HepG2 (cell line): Measurements from ENCODE around the gene ZBTB48. TPM values are rescaled to one million over a fixed set of nuclear protein-coding genes. Genes with fewer than 3 reads are reported as not detected.

Source experiments
- AGO2 ChIP-seq: fragments of 200-400 bp; formaldehyde crosslinking; optimal IDR thresholded peaks from 2 replicates; pipeline ENCODE3; 2017; ENCODE audit warnings: mild to moderate bottlenecking, low read depth, low read length, moderate library complexity
- ETV6 ChIP-seq: sonication (generic); formaldehyde crosslinking; conservative IDR thresholded peaks from 2 replicates; pipeline ENCODE4 v1.4.0; 2020; ENCODE audit warnings: missing genetic modification reagents
- FOSL2 ChIP-seq: sonication (generic); formaldehyde crosslinking; IDR thresholded peaks from 2 replicates; pipeline ENCODE4 v1.4.0; 2020; ENCODE audit warnings: missing genetic modification reagents
- GATAD1 ChIP-seq: IDR thresholded peaks from 2 replicates; pipeline ENCODE4 v1.6.1; 2016; ENCODE audit warnings: missing genetic modification reagents, missing compliant biosample characterization
- NR2F1 ChIP-seq, 2 experiments: fragments of 450-650 bp in 1 of 2; formaldehyde crosslinking in 1 of 2; IDR thresholded peaks; 2 replicates each; pipeline versions ENCODE4 v1.5.0 to v1.6.1; 2016 to 2020; ENCODE audit warnings: mild to moderate bottlenecking in 1 of 2, missing compliant biosample characterization in 1 of 2, missing genetic modification reagents in 1 of 2, moderate library complexity in 1 of 2
- PRDM15 ChIP-seq: sonication (generic); formaldehyde crosslinking; IDR thresholded peaks from 2 replicates; pipeline ENCODE4 v1.4.0; 2020; ENCODE audit warnings: missing genetic modification reagents
- PTBP1 ChIP-seq: fragments of 200-400 bp; formaldehyde crosslinking; IDR thresholded peaks from 2 replicates; pipeline ENCODE4 v1.6.1; 2018; ENCODE audit warnings: low read length, low read depth; ENCODE audit not compliant: poor library complexity, severe bottlenecking
- RFX5 ChIP-seq: IDR thresholded peaks from 2 replicates; pipeline ENCODE4 v1.6.1; 2011; ENCODE audit warnings: low read depth, low read length, improper control_type of control experiment
- RXRA ChIP-seq: sonication (generic); formaldehyde crosslinking; IDR thresholded peaks from 2 replicates; pipeline ENCODE4 v1.5.1; 2020; ENCODE audit warnings: missing genetic modification reagents
- SP4 ChIP-seq: sonication (generic); formaldehyde crosslinking; IDR thresholded peaks from 2 replicates; pipeline ENCODE4 v1.8.1; 2023; ENCODE audit warnings: mild to moderate bottlenecking, missing genetic modification reagents
- STAT5B ChIP-seq: sonication (generic); formaldehyde crosslinking; IDR thresholded peaks from 2 replicates; pipeline ENCODE4 v1.4.0; 2020; ENCODE audit warnings: missing genetic modification reagents
- TERF1 ChIP-seq: sonication (generic); formaldehyde crosslinking; IDR thresholded peaks from 2 replicates; pipeline ENCODE4 v1.8.0; 2022; ENCODE audit warnings: mild to moderate bottlenecking, missing genetic modification reagents, moderate library complexity
- UBTF ChIP-seq: sonication (generic); formaldehyde crosslinking; IDR thresholded peaks from 2 replicates; pipeline ENCODE4 v1.4.0; 2020; ENCODE audit warnings: mild to moderate bottlenecking, missing genetic modification reagents
- ZBTB49 ChIP-seq: sonication (generic); formaldehyde crosslinking; IDR thresholded peaks from 2 replicates; pipeline ENCODE4 v1.4.0; 2020; ENCODE audit warnings: missing genetic modification reagents, borderline replicate concordance
- ZNF333 ChIP-seq: sonication (generic); formaldehyde crosslinking; IDR thresholded peaks from 2 replicates; pipeline ENCODE4 v1.4.0; 2020; ENCODE audit warnings: mild to moderate bottlenecking, missing genetic modification reagents, borderline replicate concordance
- ZNF549 ChIP-seq: sonication (generic); formaldehyde crosslinking; IDR thresholded peaks from 2 replicates; pipeline ENCODE4 v1.5.0; 2020; ENCODE audit warnings: missing genetic modification reagents
- ZNF572 ChIP-seq: sonication (generic); formaldehyde crosslinking; IDR thresholded peaks from 2 replicates; pipeline ENCODE4 v1.5.1; 2020; ENCODE audit warnings: mild to moderate bottlenecking, missing genetic modification reagents
- polyA plus RNA-seq, 8 experiments: library from polyadenylated mRNA; depleted of rRNA in 3 of 8; stranded (reverse) in 7 of 8; unstranded in 1 of 8; fragments of >200 nt; fragmentation: Illumina TruSeq in 4 of 8; extraction: Trizol in 4 of 8; gene quantifications; 2 replicates each; pipeline versions ENCODE4 v1.2.1 to v1.2.3, GENCODE V29; 2011 to 2016; ENCODE audit warnings: low read depth in 4 of 8, missing spikeins in 1 of 8, mixed read lengths in 1 of 8; ENCODE audit not compliant: insufficient read depth in 1 of 8
- total RNA-seq, 5 experiments: library from RNA; depleted of rRNA; stranded (reverse); fragments of >200 nt; fragmentation: Illumina TruSeq; extraction: Trizol; gene quantifications; 2 replicates each; pipeline ENCODE4 v1.2.3, GENCODE V29; 2016; ENCODE audit warnings: low read depth in 1 of 5

Gene ZBTB48
- total and polyA plus RNA-seq, 2 of the 13 experiments (the other 11 are each of a cell fraction or from before 2014, with no cell fraction given), result 13.0 to 17.1 TPM

- peak; percentile 38; the same call in 1 of the 2 replicates for TF ChIP-seq UBTF (CRISPR knock-in tag)
- no peak for TF ChIP-seq NR2F1 (CRISPR knock-in tag; IDR thresholded peaks at IDR 0.05)
- TF ChIP-seq RXRA, result no peak
- no peak for TF ChIP-seq ZNF572 (CRISPR knock-in tag)
- no peak for TF ChIP-seq RFX5
- no peak for TF ChIP-seq TERF1
- TF ChIP-seq ZNF333 (CRISPR knock-in tag), result peak; percentile 20; the same call in 1 of the 2 replicates
- TF ChIP-seq ZBTB49 (CRISPR knock-in tag), result no peak
- TF ChIP-seq ETV6, result peak; percentile 14; the same call in 1 of the 2 replicates
- TF ChIP-seq GATAD1, result 0 out of 2 replicates have a peak, but pooled peaks have one; percentile 2
- TF ChIP-seq ZNF549 (CRISPR knock-in tag), result 0 out of 2 replicates have a peak, but pooled peaks have one; percentile 33
- no peak for TF ChIP-seq PRDM15 (CRISPR knock-in tag)
- TF ChIP-seq FOSL2 (CRISPR knock-in tag), result no peak
- no peak for TF ChIP-seq PTBP1
- TF ChIP-seq STAT5B, result no peak
- TF ChIP-seq AGO2, result peak; percentile 56
- no peak for TF ChIP-seq SP4 (CRISPR knock-in tag)
Measured at GRCh38 chr1:6603238-6603914, 23.6 kb downstream of the ZBTB48 start (continued).
